Thymus (tissue), 11 donors: ENCODE data around the gene CASP3. TPM values are rescaled to one million over a fixed set of nuclear protein-coding genes. Genes with fewer than 3 reads are reported as not detected.
A peak's percentile ranks its signal among the peaks of the same experiment; 100 is the strongest.
"Not testable (repeated sequence)": the region's sequence is repeated elsewhere in the genome, so short reads cannot be mapped to it uniquely, and the experiment has no call there.

Experiments
- DNase-seq, 9 donors: peaks; one replicate each; pipeline ENCODE4 v3.0.0-alpha.2; 2013; ENCODE audit warnings: low spot score in 9 of 9, low read depth in 6 of 9, missing footprints in 1 of 9
- H3K27ac ChIP-seq, 2 donors: one replicate each; pipeline ENCODE4 v1.5.1; 2013; ENCODE audit warnings: control low read depth in 1 of 2, low read depth in 1 of 2, low read length in 1 of 2, mild to moderate bottlenecking in 1 of 2, moderate library complexity in 1 of 2
- H3K27me3 ChIP-seq, 2 donors: one replicate each; pipeline ENCODE4 v1.5.1; 2013; ENCODE audit warnings: low read length in 1 of 2; ENCODE audit not compliant: control insufficient read depth in 2 of 2, insufficient read depth in 1 of 2
- H3K36me3 ChIP-seq, 2 donors: one replicate each; pipeline ENCODE4 v1.5.1; 2013; ENCODE audit warnings: low read length in 1 of 2, mild to moderate bottlenecking in 1 of 2, moderate library complexity in 1 of 2; ENCODE audit not compliant: control insufficient read depth in 2 of 2, insufficient read depth in 2 of 2
- H3K4me1 ChIP-seq, 2 donors: one replicate each; pipeline ENCODE4 v1.5.1; 2013; ENCODE audit warnings: low read length in 2 of 2; ENCODE audit not compliant: control insufficient read depth in 2 of 2, insufficient read depth in 2 of 2
- H3K4me3 ChIP-seq, 2 donors: one replicate each; pipeline ENCODE4 v1.5.1; 2013; ENCODE audit warnings: low read length in 2 of 2, control low read depth in 1 of 2, mild to moderate bottlenecking in 1 of 2
- H3K9me3 ChIP-seq, 2 donors: one replicate each; pipeline ENCODE4 v1.5.1; 2013; ENCODE audit warnings: low read length in 1 of 2, mild to moderate bottlenecking in 1 of 2; ENCODE audit not compliant: control insufficient read depth in 2 of 2, insufficient read depth in 1 of 2
- WGBS: extraction: QIAGEN DNeasy Blood & Tissue Kit; methylation state at CpG from one replicate; pipeline ENCODE4 v1.1.7; 2013; 5-methylcytosine and 5-hydroxymethylcytosine counted together
- polyA plus RNA-seq: library from polyadenylated mRNA; stranded (reverse); fragments of 200-250 nt; gene quantifications from one replicate; pipeline ENCODE4 v1.2.3, GENCODE V29; 2013
- total RNA-seq: library from RNA; stranded (reverse); fragments of 120-200 nt; gene quantifications from one replicate; pipeline ENCODE4 v1.2.4, GENCODE V29; 2013
- donor health status: healthy.

CASP3 gene
- total and polyA plus RNA-seq, 2 donors = 37.9 to 73.7 TPM

GRCh38 chr4:184628103-184628502, 21.1 kb downstream of the CASP3 start:
- Histone ChIP-seq H3K36me3 (peaks cover 27 to 48% of the 10 kb centered on the region in 2 donors), H3K9me3 (no peaks in the 10 kb centered on the region), H3K4me3 (no peak overlapping the region), H3K27me3 (no peaks in the 10 kb centered on the region), H3K4me1 (peaks cover 0 to 17% of the 10 kb centered on the region in 2 donors), H3K27ac (no peak overlapping the region)
- WGBS = 98% methylated on average over 4 of the region's 4 CpGs
- no peak for DNase-seq

GRCh38 chr4:184625783-184626596, 23.3 kb downstream of the CASP3 start:
- 56% methylated on average over 11 of the region's 11 CpGs for WGBS

GRCh38 chr4:184624972-184625554, 24.2 kb downstream of the CASP3 start:
- Histone ChIP-seq H3K36me3 (peaks cover 15 to 29% of the 10 kb centered on the region in 2 donors), H3K4me3 (no peak overlapping the region)
- peak in 1 of 9 donors; percentile 52 for DNase-seq

More at GRCh38 chr4:184625783-184626596, 23.3 kb downstream of the CASP3 start:
- DNase-seq = peak in 1 of 9 donors; percentile 46
- not testable (repeated sequence) for H3K9me3 ChIP-seq, H3K4me3 ChIP-seq, H3K27me3 ChIP-seq, H3K27ac ChIP-seq
- Histone ChIP-seq H3K4me1 (peaks cover 0 to 17% of the 10 kb centered on the region in 2 donors), H3K36me3 (peaks cover 23 to 37% of the 10 kb centered on the region in 2 donors)

GRCh38 chr4:184624504-184624903, 24.7 kb downstream of the CASP3 start:
- H3K27me3 ChIP-seq, DNase-seq, H3K27ac ChIP-seq, H3K4me3 ChIP-seq, H3K9me3 ChIP-seq: not testable (repeated sequence)
- Histone ChIP-seq H3K4me1 (peaks cover 0 to 17% of the 10 kb centered on the region in 2 donors), H3K36me3 (peaks cover 11 to 26% of the 10 kb centered on the region in 2 donors)
- WGBS = 98% methylated on average over 3 of the region's 3 CpGs

More at GRCh38 chr4:184624972-184625554, 24.2 kb downstream of the CASP3 start:
- Histone ChIP-seq H3K9me3 (no peaks in the 10 kb centered on the region), H3K27me3 (no peaks in the 10 kb centered on the region), H3K27ac (no peak overlapping the region), H3K4me1 (peaks cover 0 to 17% of the 10 kb centered on the region in 2 donors)
- WGBS = 91% methylated on average over 7 of the region's 7 CpGs

- no peaks in the 10 kb centered on the region for H3K27me3 ChIP-seq
- H3K36me3 ChIP-seq = peaks cover 0 to under 1% of the 10 kb centered on the region in 2 donors
- H3K4me1 ChIP-seq = peaks cover 0 to 17% of the 10 kb centered on the region in 2 donors
- 95% methylated on average over 3 of the region's 3 CpGs for WGBS
- DNase-seq = no peak
- no peaks in the 10 kb centered on the region for H3K9me3 ChIP-seq
- no peak overlapping the region for H3K27ac ChIP-seq
- no peak overlapping the region for H3K4me3 ChIP-seq
Measured at GRCh38 chr4:184621518-184621917, 27.7 kb downstream of the CASP3 start.

- H3K4me3 ChIP-seq = no peak overlapping the region
- WGBS = 91% methylated on average over 11 of the region's 11 CpGs
- no peaks in the 10 kb centered on the region for H3K9me3 ChIP-seq
- no peak overlapping the region for H3K27ac ChIP-seq
- peaks cover 0 to 6% of the 10 kb centered on the region in 2 donors for H3K4me1 ChIP-seq
- H3K36me3 ChIP-seq = no peaks in the 10 kb centered on the region
- H3K27me3 ChIP-seq = no peaks in the 10 kb centered on the region
- DNase-seq = no peak
Measured at GRCh38 chr4:184620212-184620867, 28.9 kb downstream of the CASP3 start.

GRCh38 chr4:184617600-184618196, 31.5 kb downstream of the CASP3 start:
- WGBS = 97% methylated on average over 9 of the region's 9 CpGs
- Histone ChIP-seq H3K4me1 (no peaks in the 10 kb centered on the region), H3K27ac (no peak overlapping the region), H3K9me3 (peaks cover 0 to 12% of the 10 kb centered on the region in 2 donors), H3K36me3 (no peaks in the 10 kb centered on the region), H3K27me3 (no peaks in the 10 kb centered on the region), H3K4me3 (no peak overlapping the region)
- DNase-seq = no peak

GRCh38 chr4:184616633-184617551, 32.4 kb downstream of the CASP3 start:
- 91% methylated on average over 12 of the region's 12 CpGs for WGBS
- H3K27ac ChIP-seq = no peak overlapping the region
- H3K27me3 ChIP-seq = no peaks in the 10 kb centered on the region

More at GRCh38 chr4:184616633-184617551, 32.4 kb downstream of the CASP3 start:
- Histone ChIP-seq H3K36me3 (no peaks in the 10 kb centered on the region), H3K9me3 (peaks cover 0 to 12% of the 10 kb centered on the region in 2 donors), H3K4me1 (no peaks in the 10 kb centered on the region), H3K4me3 (no peak overlapping the region)
- no peak for DNase-seq
